ENCODE results near the gene CHRNB4. TPM values are rescaled to one million over a fixed set of nuclear protein-coding genes. Genes with fewer than 3 reads are reported as not detected.

Gene CHRNB4
- total and polyA plus RNA-seq, 2 donors (not counting 3 experiments of a cell fraction or from before 2014, with no cell fraction given): 0.08 TPM; not detected in 1

DNA sequence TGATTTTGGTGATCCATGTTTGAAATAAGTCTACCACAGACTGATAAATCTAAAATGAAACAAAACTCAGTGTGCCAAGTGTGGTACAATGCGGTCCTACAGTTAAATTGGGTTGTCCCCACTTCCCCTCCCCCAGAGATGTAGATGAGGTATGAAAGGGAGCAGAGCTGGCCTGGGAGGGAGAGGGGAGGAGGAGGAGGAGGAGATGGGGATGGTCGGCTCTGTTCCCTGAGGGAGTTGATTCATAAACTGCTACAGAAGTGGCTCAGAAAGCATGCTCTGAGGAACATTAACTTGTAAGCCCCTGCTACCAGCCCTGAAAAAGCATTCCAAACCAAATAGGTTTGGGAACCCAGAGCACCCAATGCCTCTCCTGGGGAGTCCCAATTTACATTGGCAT, 28.0 kb upstream of the CHRNB4 start:
- Histone ChIP-seq H3K4me2 (ENCODE audit: insufficient read depth, low read length) (no peak overlapping the region), H2AFZ (ENCODE audit: low read depth, low read length) (no peak overlapping the region), H3K27ac (ENCODE audit: insufficient read depth, low read depth, low read length) (no peak overlapping the region), H3K27me3 (ENCODE audit: control insufficient read depth in 2 of 2, insufficient read depth in 2 of 2, low read length in 2 of 2) (peaks cover 4 to 6% of the 10 kb centered on the region in 2 experiments), H3K9me3 (replicated peaks; ENCODE audit: control insufficient read depth, insufficient read depth, low read length) (no peaks in the 10 kb centered on the region), H3K9ac (replicated peaks; ENCODE audit: extremely low read depth, insufficient read depth, low read length) (no peak overlapping the region), H3K36me3 (ENCODE audit: control insufficient read depth in 2 of 2, extremely low read depth in 1 of 2, insufficient read depth in 2 of 2, low read length in 2 of 2) (no peaks in the 10 kb centered on the region), H4K20me1 (replicated peaks; ENCODE audit: control insufficient read depth, extremely low read depth, insufficient read depth, low read length) (no peaks in the 10 kb centered on the region), H3K4me1 (ENCODE audit: control insufficient read depth, extremely low read depth, insufficient read depth, low read length) (no peaks in the 10 kb centered on the region), H3K4me3 (replicated peaks in 1 of 3; ENCODE audit: insufficient read depth in 1 of 3, low read depth in 1 of 3, low read length in 3 of 3) (no peak overlapping the region), H3K9me1 (replicated peaks; ENCODE audit: control insufficient read depth, extremely low read depth, insufficient read depth, low read length) (no peaks in the 10 kb centered on the region), H3K79me2 (ENCODE audit: control insufficient read depth, insufficient read depth, low read length) (no peaks in the 10 kb centered on the region)
- no TSS peak for BruUV-seq (replicated peaks)
- TF ChIP-seq CTCF (IDR thresholded peaks at IDR 0.05; ENCODE audit: extremely low read depth in 1 of 2, insufficient read depth in 1 of 2, low read depth in 1 of 2, low read length in 2 of 2): no peak
- no peak for TF ChIP-seq MAX (IDR thresholded peaks at IDR 0.05; ENCODE audit: insufficient read depth, insufficient read length)
- no peak for TF ChIP-seq MYC (IDR thresholded peaks at IDR 0.05; ENCODE audit: low read depth, low read length)
- no peak for TF ChIP-seq POLR2AphosphoS5 (IDR thresholded peaks at IDR 0.05; ENCODE audit: insufficient read depth, low read depth, low read length)
- TF ChIP-seq FOS (IDR thresholded peaks at IDR 0.05; ENCODE audit: borderline replicate concordance, insufficient read depth, low read length): no peak
- TF ChIP-seq JUN (IDR thresholded peaks at IDR 0.05; ENCODE audit: borderline replicate concordance, insufficient read depth, insufficient read length, low read depth): no peak
- TF ChIP-seq EZH2 (IDR thresholded peaks at IDR 0.05; ENCODE audit: borderline replicate concordance, low read depth, low read length, severe bottlenecking): no peak
- no peak for TF ChIP-seq GATA2 (IDR thresholded peaks at IDR 0.05; ENCODE audit: insufficient read depth, insufficient read length, low read depth, low read length)
- no peak for TF ChIP-seq POLR2A (IDR thresholded peaks at IDR 0.05; ENCODE audit: low read depth, low read length)
- dilution Hi-C loops (cut with MboI; ENCODE audit: extremely low pct_ligation_motif_present, low sequenced_read_pairs) (no loop called here), intact Hi-C loops (cut with micrococcal nuclease) (no loop called here)
- FAIRE-seq: no peak
- ChIA-PET POLR2A (no interaction called here), CTCF (no interaction called here)
- DNase-seq (ENCODE audit: low read depth, low spot score): no peak

All from endothelial cell of umbilical vein (primary cell).